Type B pancreatic cell (in vitro differentiated cells): ENCODE results near the gene PRMT7. TPM values are rescaled to one million over a fixed set of nuclear protein-coding genes. Genes with fewer than 3 reads are reported as not detected.

ENCODE experiments used
- DNase-seq: peaks from one replicate; pipeline ENCODE4 v3.0.0; 2021; ENCODE audit warnings: mixed read lengths; ENCODE audit not compliant: unreplicated experiment; ENCODE audit errors: extremely low spot score
- H3K27ac Mint-ChIP-seq: 2 replicates; pipeline ENCODE4 v1.8.0; 2021; ENCODE audit warnings: mild to moderate bottlenecking, mixed read lengths
- H3K27me3 Mint-ChIP-seq: 2 replicates; pipeline ENCODE4 v1.8.0; 2021; ENCODE audit warnings: mixed read lengths
- H3K36me3 Mint-ChIP-seq: 2 replicates; pipeline ENCODE4 v1.8.0; 2021; ENCODE audit warnings: mixed read lengths
- H3K4me1 Mint-ChIP-seq: one replicate; pipeline ENCODE4 v1.8.0; 2021; ENCODE audit warnings: mixed read lengths; ENCODE audit not compliant: unreplicated experiment
- H3K4me3 Mint-ChIP-seq: 2 replicates; pipeline ENCODE4 v1.8.0; 2021; ENCODE audit warnings: mild to moderate bottlenecking, mixed read lengths
- H3K9me3 Mint-ChIP-seq: 2 replicates; pipeline ENCODE4 v1.8.0; 2021; ENCODE audit warnings: mixed read lengths
- CTCF ChIP-seq: fragments of 200-600 bp; sonication (generic); conservative IDR thresholded peaks from 2 replicates; pipeline ENCODE4 v1.5.0; 2021; ENCODE audit warnings: antibody characterized with exemption, mild to moderate bottlenecking
- total RNA-seq: library from RNA; stranded (reverse); gene quantifications from 2 replicates; pipeline ENCODE4 v1.2.1, GENCODE V29; 2021; ENCODE audit warnings: low replicate concordance

Gene PRMT7
- total RNA-seq, 1 donor from 2014 or later = 66.9 TPM

- Mint-ChIP-seq H3K4me3 (no peak overlapping the region), H3K9me3 (no peaks in the 10 kb centered on the region), H3K27me3 (no peaks in the 10 kb centered on the region), H3K4me1 (peaks cover 7% of the 10 kb centered on the region), H3K27ac (no peak overlapping the region), H3K36me3 (peaks cover 19% of the 10 kb centered on the region)
- no peak for DNase-seq
- no peak for TF ChIP-seq CTCF
Observed at GRCh38 chr16:68350813-68351350, 40.1 kb downstream of the PRMT7 start.

GRCh38 chr16:68351463-68351862 lies 40.6 kb downstream of the PRMT7 start:
- H3K9me3 Mint-ChIP-seq = no peaks in the 10 kb centered on the region
- no peak overlapping the region for H3K4me3 Mint-ChIP-seq
- DNase-seq = no peak
- peak overlapping the region; percentile 48 for H3K27ac Mint-ChIP-seq
- H3K4me1 Mint-ChIP-seq = peaks cover 7% of the 10 kb centered on the region
- peaks cover 19% of the 10 kb centered on the region for H3K36me3 Mint-ChIP-seq
- no peak for TF ChIP-seq CTCF
- no peaks in the 10 kb centered on the region for H3K27me3 Mint-ChIP-seq

- H3K36me3 Mint-ChIP-seq = peaks cover 13% of the 10 kb centered on the region
- no peak for TF ChIP-seq CTCF
- H3K9me3 Mint-ChIP-seq = no peaks in the 10 kb centered on the region
- no peak for DNase-seq
- H3K27me3 Mint-ChIP-seq = no peaks in the 10 kb centered on the region
- no peak overlapping the region for H3K4me3 Mint-ChIP-seq
- H3K27ac Mint-ChIP-seq = peak overlapping the region; percentile 48
- H3K4me1 Mint-ChIP-seq = peaks cover 7% of the 10 kb centered on the region
Observed at GRCh38 chr16:68351991-68352431, 41.2 kb downstream of the PRMT7 start.

- Mint-ChIP-seq H3K27me3 (no peaks in the 10 kb centered on the region), H3K27ac (no peak overlapping the region), H3K4me3 (no peak overlapping the region)
Observed at GRCh38 chr16:68353366-68353765, 42.5 kb downstream of the PRMT7 start.

GRCh38 chr16:68354816-68355215 lies 44.0 kb downstream of the PRMT7 start:
- Mint-ChIP-seq H3K27me3 (no peaks in the 10 kb centered on the region), H3K4me3 (no peak overlapping the region), H3K9me3 (no peaks in the 10 kb centered on the region), H3K27ac (no peak overlapping the region), H3K4me1 (peaks cover 7% of the 10 kb centered on the region), H3K36me3 (peaks cover 3% of the 10 kb centered on the region)
- TF ChIP-seq CTCF = no peak
- DNase-seq = no peak

More at GRCh38 chr16:68353366-68353765, 42.5 kb downstream of the PRMT7 start:
- no peak for TF ChIP-seq CTCF
- DNase-seq = no peak
- Mint-ChIP-seq H3K36me3 (peaks cover 7% of the 10 kb centered on the region), H3K9me3 (no peaks in the 10 kb centered on the region), H3K4me1 (peaks cover 7% of the 10 kb centered on the region)
